IPS-11a (cell line): ENCODE data around the gene ATXN10.

Experiments used
- H3K4me3 ChIP-seq: one replicate; pipeline ENCODE4 v1.5.1; 2013; ENCODE audit warnings: low read depth, low read length, control low read depth

Gene ATXN10

GRCh38 chr22:45887202-45888131 is 215.8 kb downstream of the ATXN10 start:
- H3K4me3 ChIP-seq, result no peak overlapping the region

DNA sequence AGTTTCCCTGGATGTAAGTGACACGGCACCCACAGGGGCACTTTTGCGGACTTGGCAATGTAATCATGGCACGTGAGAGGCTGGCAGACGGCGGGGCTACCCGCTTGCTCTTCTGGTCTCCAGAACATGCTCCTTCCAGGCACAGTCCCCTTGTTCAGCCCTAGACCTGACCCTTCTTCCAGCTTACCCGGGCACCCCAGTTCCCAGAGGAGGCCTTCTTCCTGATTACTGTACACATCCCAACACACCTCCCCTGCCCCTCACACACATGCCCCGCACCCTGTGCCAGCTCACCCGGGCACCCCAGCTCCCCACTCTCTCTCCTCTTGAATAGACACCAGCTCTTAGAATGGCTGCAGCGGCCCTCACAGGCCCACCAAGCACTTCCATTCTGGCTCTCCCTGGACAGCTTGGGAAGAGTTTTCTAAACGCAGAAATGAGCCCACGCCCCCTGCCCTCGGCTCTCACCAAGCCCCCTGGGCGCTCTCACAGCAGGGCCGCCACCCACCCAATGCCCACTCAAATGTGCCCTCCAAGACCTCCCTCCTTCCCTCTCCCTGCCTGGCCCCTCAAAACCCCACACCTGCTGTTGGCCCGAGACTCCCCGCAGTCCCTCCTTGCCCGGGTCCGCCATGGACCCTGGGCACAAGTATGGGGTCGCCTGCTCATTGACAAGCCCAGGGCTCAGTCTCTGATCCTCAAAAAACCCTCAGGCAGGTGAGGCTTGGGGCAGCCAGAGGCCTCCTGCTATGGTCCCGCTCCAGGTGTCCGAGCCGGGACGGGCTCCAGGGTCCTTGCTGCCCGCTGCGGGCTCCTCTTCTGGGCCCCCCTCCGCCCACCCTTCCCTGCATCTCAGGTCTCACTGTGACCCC is 216.8 kb downstream of the ATXN10 start:
- no peak overlapping the region for H3K4me3 ChIP-seq

- no peak overlapping the region for H3K4me3 ChIP-seq
Observed at GRCh38 chr22:45889093-45889538, 217.5 kb downstream of the ATXN10 start.

- H3K4me3 ChIP-seq, result no peak overlapping the region
Observed at GRCh38 chr22:45889539-45890350, 218.1 kb downstream of the ATXN10 start.

- H3K4me3 ChIP-seq, result no peak overlapping the region
Observed at GRCh38 chr22:45890351-45890635, 218.7 kb downstream of the ATXN10 start.

DNA sequence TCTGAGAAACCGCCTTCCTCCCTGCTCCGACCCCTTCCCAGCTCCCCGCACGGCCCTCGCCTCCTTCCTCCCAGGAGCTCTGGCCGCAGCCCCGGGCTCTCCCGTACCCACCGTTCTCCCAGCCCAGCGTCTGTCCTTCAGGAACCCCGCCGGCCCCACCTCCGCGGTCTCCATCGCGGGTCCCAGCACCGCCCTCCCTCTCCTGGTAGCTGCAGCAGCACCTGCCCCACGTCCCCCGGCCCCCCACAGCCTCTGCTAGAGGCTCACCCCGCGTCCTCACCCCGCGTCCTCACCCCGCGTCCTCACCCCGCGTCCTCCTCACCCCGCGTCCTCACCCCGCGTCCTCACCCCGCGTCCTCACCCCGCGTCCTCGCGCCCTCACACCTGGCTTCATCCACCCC is 219.4 kb downstream of the ATXN10 start:
- H3K4me3 ChIP-seq, result no peak overlapping the region

GRCh38 chr22:45891471-45891995 is 219.9 kb downstream of the ATXN10 start:
- H3K4me3 ChIP-seq, result no peak overlapping the region

DNA sequence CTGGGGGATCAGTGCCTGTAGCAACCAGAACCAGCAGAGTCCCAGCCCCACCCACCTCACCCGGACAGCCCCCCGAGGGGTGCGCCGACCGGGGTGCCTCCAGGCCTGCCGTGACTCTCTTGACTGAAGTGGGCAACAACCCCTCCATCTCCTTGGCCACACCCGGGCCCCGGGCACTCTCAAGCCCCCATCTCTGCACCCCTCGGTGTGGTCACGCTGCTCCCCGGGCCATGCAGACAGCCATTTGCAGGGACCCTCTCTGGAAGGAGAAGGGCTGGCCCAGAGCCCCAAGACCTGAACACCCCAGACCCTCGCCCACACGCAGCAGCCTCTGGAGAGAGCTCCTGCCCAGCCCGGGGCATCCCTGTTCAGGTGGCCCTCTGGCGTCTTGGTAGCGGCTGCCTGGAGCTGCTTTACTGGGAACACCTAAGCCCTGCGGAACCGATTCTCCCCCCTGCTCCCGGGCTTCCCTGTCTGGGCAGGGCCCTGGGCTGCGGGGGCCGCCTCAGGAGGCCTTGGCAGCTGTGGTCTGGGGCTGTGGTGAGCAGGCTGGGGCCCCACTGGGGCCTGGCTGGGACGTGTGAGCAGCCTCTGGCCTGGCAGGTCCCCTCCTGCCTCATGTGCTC is 220.5 kb downstream of the ATXN10 start:
- H3K4me3 ChIP-seq, result no peak overlapping the region

DNA sequence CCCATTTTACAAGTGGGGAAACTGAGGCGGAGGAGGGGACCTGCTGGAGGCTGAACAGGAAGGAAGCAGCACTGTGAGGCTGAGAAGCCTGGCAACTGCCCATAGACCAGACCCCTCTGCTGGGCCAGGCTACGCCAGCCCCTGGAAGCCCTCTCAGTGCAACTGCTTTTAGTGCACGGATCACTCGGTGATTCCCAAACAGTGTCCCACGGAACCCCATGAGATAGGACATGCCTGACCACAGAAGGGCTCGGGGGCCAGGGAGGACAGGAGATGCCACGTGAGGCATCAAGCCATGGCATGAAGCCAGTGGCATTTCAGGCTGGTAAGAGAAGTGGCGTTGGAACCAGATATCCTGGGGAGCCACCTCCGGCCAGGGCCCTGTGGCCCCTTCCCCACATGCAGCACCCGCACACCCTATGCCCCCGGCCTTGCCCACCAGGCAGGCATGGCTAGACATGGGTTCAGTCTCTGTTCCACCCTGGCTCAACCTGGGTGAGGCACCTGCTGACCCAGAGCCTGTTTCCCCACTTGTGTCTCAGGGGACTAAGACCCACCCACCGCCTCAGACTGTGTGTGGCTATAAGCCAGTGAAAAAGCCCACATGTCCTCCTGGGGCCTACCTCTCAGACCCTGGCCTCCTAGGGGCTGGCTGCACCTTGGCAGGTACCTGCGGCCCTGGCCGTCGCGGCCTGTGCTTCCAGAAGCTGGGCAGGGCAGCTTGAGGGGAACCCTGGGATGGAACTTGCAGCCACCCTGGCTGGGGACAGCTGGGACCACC is 221.2 kb downstream of the ATXN10 start:
- no peak overlapping the region for H3K4me3 ChIP-seq

- no peak overlapping the region for H3K4me3 ChIP-seq
Observed at GRCh38 chr22:45893516-45893915, 221.9 kb downstream of the ATXN10 start.
